Naive B cell (primary cell): ENCODE results near the gene ITGA5. TPM values are rescaled to one million over a fixed set of nuclear protein-coding genes. Genes with fewer than 3 reads are reported as not detected.
"Not testable (repeated sequence)": the region's sequence is repeated elsewhere in the genome, so short reads cannot be mapped to it uniquely, and the experiment has no call there.

ENCODE experiments used
- ATAC-seq, 2 donors: fragments of 150-1000 bp; cut with Tn5 transposase; 2 replicates each; pipeline ENCODE4 v1.10.0; 2021; ENCODE audit warnings: low read depth in 2 of 2, mild to moderate bottlenecking in 2 of 2, moderate library complexity in 2 of 2
- DNase-seq: peaks from one replicate; pipeline ENCODE4 v3.0.0; 2022
- H3K27ac Mint-ChIP-seq, 6 donors: one replicate each; pipeline ENCODE4 v1.8.0; 2020 to 2022; ENCODE audit warnings: mild to moderate bottlenecking in 6 of 6, mixed read lengths in 6 of 6, moderate library complexity in 5 of 6, inconsistent platforms in 2 of 6
- H3K27me3 Mint-ChIP-seq, 3 donors: one replicate each; pipeline ENCODE4 v1.8.0; 2021 to 2022; ENCODE audit warnings: mixed read lengths in 3 of 3, mild to moderate bottlenecking in 1 of 3
- H3K36me3 Mint-ChIP-seq, 2 donors: one replicate each; pipeline ENCODE4 v1.8.0; 2020 to 2022; ENCODE audit warnings: mixed read lengths in 2 of 2, inconsistent platforms in 1 of 2, mild to moderate bottlenecking in 1 of 2
- H3K4me1 Mint-ChIP-seq, 3 donors: one replicate each; pipeline ENCODE4 v1.8.0; 2020 to 2022; ENCODE audit warnings: mixed read lengths in 3 of 3, inconsistent platforms in 1 of 3, mild to moderate bottlenecking in 1 of 3, moderate library complexity in 1 of 3
- H3K4me3 Mint-ChIP-seq, 8 donors: one replicate each; pipeline ENCODE4 v1.8.0; 2020 to 2022; ENCODE audit warnings: mild to moderate bottlenecking in 8 of 8, mixed read lengths in 8 of 8, moderate library complexity in 8 of 8, inconsistent platforms in 2 of 8
- H3K9me3 Mint-ChIP-seq, 7 donors: one replicate each; pipeline ENCODE4 v1.8.0; 2020 to 2022; ENCODE audit warnings: mixed read lengths in 7 of 7, mild to moderate bottlenecking in 5 of 7, inconsistent platforms in 2 of 7, moderate library complexity in 1 of 7
- polyA plus RNA-seq, 6 donors: library from polyadenylated mRNA; unstranded; fragments of 300-500 nt; fragmentation: Illumina TruSeq; gene quantifications; one replicate each; pipeline ENCODE4 v1.2.3, GENCODE V29; 2021; ENCODE audit warnings: low read depth in 6 of 6

Gene ITGA5
- polyA plus RNA-seq, 6 donors from 2014 or later: 1.7 to 4.6 (median 2.3) TPM; not detected in 1

- H3K27ac Mint-ChIP-seq: no peak overlapping the region
Measured at GRCh38 chr12:54363618-54364017, 55.4 kb downstream of the ITGA5 start.

GRCh38 chr12:54363047-54363446 lies 56.0 kb downstream of the ITGA5 start:
- DNase-seq (no peak), ATAC-seq (no peak)
- no peaks in the 10 kb centered on the region for H3K27me3 Mint-ChIP-seq
- no peaks in the 10 kb centered on the region for H3K9me3 Mint-ChIP-seq
- peak overlapping the region in 2 of 6 donors; percentile 14 to 55 for H3K27ac Mint-ChIP-seq
- H3K4me3 Mint-ChIP-seq: no peak overlapping the region
- H3K36me3 Mint-ChIP-seq: no peaks in the 10 kb centered on the region
- H3K4me1 Mint-ChIP-seq: peaks cover 9 to 23% (median 11%) of the 10 kb centered on the region in 3 donors

More at GRCh38 chr12:54363618-54364017, 55.4 kb downstream of the ITGA5 start:
- Mint-ChIP-seq H3K9me3 (no peaks in the 10 kb centered on the region), H3K4me3 (peak overlapping the region in 1 of 8 donors; percentile 47), H3K4me1 (peaks cover 10 to 29% (median 14%) of the 10 kb centered on the region in 3 donors), H3K27me3 (no peaks in the 10 kb centered on the region), H3K36me3 (no peaks in the 10 kb centered on the region)
- ATAC-seq (no peak), DNase-seq (no peak)

- H3K9me3 Mint-ChIP-seq: no peaks in the 10 kb centered on the region
- peak overlapping the region in 4 of 8 donors; percentile 20 to 69 (median 57) for H3K4me3 Mint-ChIP-seq
- H3K27ac Mint-ChIP-seq: peak overlapping the region in 2 of 6 donors; percentile 42 to 45
- no peaks in the 10 kb centered on the region for H3K36me3 Mint-ChIP-seq
- DNase-seq: no peak
- no peaks in the 10 kb centered on the region for H3K27me3 Mint-ChIP-seq
- no peak for ATAC-seq
- peaks cover 9 to 19% (median 11%) of the 10 kb centered on the region in 3 donors for H3K4me1 Mint-ChIP-seq
Measured at GRCh38 chr12:54360717-54361456, 58.2 kb downstream of the ITGA5 start.

- Mint-ChIP-seq H3K27ac (no peak overlapping the region), H3K9me3 (no peaks in the 10 kb centered on the region), H3K4me3 (no peak overlapping the region), H3K27me3 (no peaks in the 10 kb centered on the region), H3K4me1 (peaks cover 9 to 18% (median 11%) of the 10 kb centered on the region in 3 donors), H3K36me3 (no peaks in the 10 kb centered on the region)
- DNase-seq (no peak), ATAC-seq (no peak)
Measured at GRCh38 chr12:54359762-54360351, 59.2 kb downstream of the ITGA5 start.

- peaks cover 4 to 11% (median 4%) of the 10 kb centered on the region in 3 donors for H3K4me1 Mint-ChIP-seq
Measured at GRCh38 chr12:54358945-54359761, 59.9 kb downstream of the ITGA5 start.

GRCh38 chr12:54358191-54358944 lies 60.7 kb downstream of the ITGA5 start:
- Mint-ChIP-seq H3K9me3 (no peaks in the 10 kb centered on the region), H3K4me1 (peaks cover 0 to 8% (median 0%) of the 10 kb centered on the region in 3 donors), H3K4me3 (no peak overlapping the region), H3K27me3 (no peaks in the 10 kb centered on the region), H3K27ac (no peak overlapping the region), H3K36me3 (no peaks in the 10 kb centered on the region)
- DNase-seq (no peak), ATAC-seq (no peak)

More at GRCh38 chr12:54358945-54359761, 59.9 kb downstream of the ITGA5 start:
- ATAC-seq (peak; percentile 98 to 99), DNase-seq (peak; percentile 92)
- Mint-ChIP-seq H3K27ac (no peak overlapping the region), H3K36me3 (no peaks in the 10 kb centered on the region), H3K4me3 (no peak overlapping the region), H3K27me3 (no peaks in the 10 kb centered on the region), H3K9me3 (no peaks in the 10 kb centered on the region)

GRCh38 chr12:54357506-54358190 lies 61.4 kb downstream of the ITGA5 start:
- H3K36me3 Mint-ChIP-seq: no peaks in the 10 kb centered on the region
- H3K27ac Mint-ChIP-seq: peak overlapping the region in 1 of 6 donors; percentile 38
- peak overlapping the region in 1 of 8 donors; percentile 77 for H3K4me3 Mint-ChIP-seq
- peaks cover 0 to 6% (median 0%) of the 10 kb centered on the region in 3 donors for H3K4me1 Mint-ChIP-seq
- no peaks in the 10 kb centered on the region for H3K9me3 Mint-ChIP-seq
- no peaks in the 10 kb centered on the region for H3K27me3 Mint-ChIP-seq
- DNase-seq (no peak), ATAC-seq (no peak)

- peak overlapping the region in 3 of 8 donors; percentile 21 to 77 (median 69) for H3K4me3 Mint-ChIP-seq
- DNase-seq (no peak), ATAC-seq (no peak)
- H3K9me3 Mint-ChIP-seq: no peaks in the 10 kb centered on the region
- H3K27ac Mint-ChIP-seq: no peak overlapping the region
- H3K27me3 Mint-ChIP-seq: no peaks in the 10 kb centered on the region
- H3K36me3 Mint-ChIP-seq: no peaks in the 10 kb centered on the region
- H3K4me1 Mint-ChIP-seq: peaks cover 4 to 13% (median 5%) of the 10 kb centered on the region in 3 donors
Measured at GRCh38 chr12:54356951-54357356, 62.1 kb downstream of the ITGA5 start.

- no peak for ATAC-seq
- peaks cover 9 to 19% (median 12%) of the 10 kb centered on the region in 3 donors for H3K4me1 Mint-ChIP-seq
- H3K27ac Mint-ChIP-seq: no peak overlapping the region
- no peak for DNase-seq
- H3K27me3 Mint-ChIP-seq: no peaks in the 10 kb centered on the region
- H3K9me3 Mint-ChIP-seq: no peaks in the 10 kb centered on the region
- H3K36me3 Mint-ChIP-seq: peaks cover 0 to 3% of the 10 kb centered on the region in 2 donors
- peak overlapping the region in 2 of 8 donors; percentile 37 to 69 for H3K4me3 Mint-ChIP-seq
Measured at GRCh38 chr12:54356228-54356627, 62.8 kb downstream of the ITGA5 start.

GRCh38 chr12:54355104-54355815 lies 63.8 kb downstream of the ITGA5 start:
- Mint-ChIP-seq H3K27ac (peak overlapping the region in 1 of 6 donors; percentile 89), H3K27me3 (no peaks in the 10 kb centered on the region), H3K9me3 (no peaks in the 10 kb centered on the region), H3K36me3 (peaks cover 7 to 13% of the 10 kb centered on the region in 2 donors), H3K4me3 (peak overlapping the region in 1 of 8 donors; percentile 69), H3K4me1 (peaks cover 11 to 17% (median 12%) of the 10 kb centered on the region in 3 donors)
- ATAC-seq (no peak), DNase-seq (no peak)

- peak overlapping the region in 1 of 6 donors; percentile 25 for H3K27ac Mint-ChIP-seq
Measured at GRCh38 chr12:54354271-54354670, 64.8 kb downstream of the ITGA5 start.

More at GRCh38 chr12:54354271-54354670, 64.8 kb downstream of the ITGA5 start:
- H3K27me3 Mint-ChIP-seq, ATAC-seq, H3K4me3 Mint-ChIP-seq, DNase-seq, H3K9me3 Mint-ChIP-seq: not testable (repeated sequence)
- Mint-ChIP-seq H3K36me3 (peaks cover 17 to 20% of the 10 kb centered on the region in 2 donors), H3K4me1 (peaks cover 12 to 15% (median 13%) of the 10 kb centered on the region in 3 donors)
